Stromal cell of bone marrow (primary cell): ENCODE measurements around the gene EXOC6.
"Not testable (repeated sequence)": the region's sequence is repeated elsewhere in the genome, so short reads cannot be mapped to it uniquely, and the experiment has no call there.

ENCODE experiments used
- DNase-seq: peaks from one replicate; pipeline ENCODE4 v3.0.0-alpha.2; 2012; ENCODE audit warnings: low read depth

Gene EXOC6

DNA sequence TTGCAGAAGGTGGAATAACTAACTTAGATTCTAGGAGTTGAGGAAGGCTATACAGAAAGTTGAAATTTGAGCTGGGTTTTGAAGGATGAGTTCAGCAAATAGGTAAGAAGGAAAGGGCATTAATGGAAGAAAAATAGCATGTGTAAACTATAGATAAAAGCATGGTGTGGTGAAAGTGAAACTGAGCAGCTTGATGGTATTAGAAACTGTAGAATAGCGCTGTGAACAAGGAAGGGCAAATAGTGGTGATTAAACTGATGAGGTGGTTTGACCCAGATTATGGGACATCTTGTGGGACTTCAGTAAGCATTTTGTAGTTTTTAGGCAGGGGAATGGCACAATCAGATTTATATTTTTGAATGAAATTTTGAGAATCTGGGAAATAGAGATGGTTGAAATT, 90.5 kb downstream of the EXOC6 start:
- DNase-seq, result no peak

DNA sequence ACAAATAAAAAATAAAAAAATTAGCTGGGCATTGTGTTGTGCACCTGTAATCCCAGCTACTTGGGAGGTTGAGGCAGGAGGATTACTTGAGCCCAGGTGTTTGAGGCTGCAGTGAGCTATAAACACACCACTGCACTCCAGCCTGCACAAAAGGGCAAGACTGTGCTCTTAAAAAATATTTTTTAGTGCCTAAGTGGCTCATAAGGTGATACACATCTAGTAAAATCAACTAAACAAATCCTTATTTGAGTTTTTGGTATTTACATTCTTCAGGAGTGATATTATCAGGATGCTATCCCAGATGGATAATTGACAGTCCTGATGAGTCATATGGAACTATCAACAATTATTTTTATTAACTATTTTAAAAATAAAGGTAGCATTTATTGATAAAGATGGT, 93.9 kb downstream of the EXOC6 start:
- DNase-seq, result no peak

DNA sequence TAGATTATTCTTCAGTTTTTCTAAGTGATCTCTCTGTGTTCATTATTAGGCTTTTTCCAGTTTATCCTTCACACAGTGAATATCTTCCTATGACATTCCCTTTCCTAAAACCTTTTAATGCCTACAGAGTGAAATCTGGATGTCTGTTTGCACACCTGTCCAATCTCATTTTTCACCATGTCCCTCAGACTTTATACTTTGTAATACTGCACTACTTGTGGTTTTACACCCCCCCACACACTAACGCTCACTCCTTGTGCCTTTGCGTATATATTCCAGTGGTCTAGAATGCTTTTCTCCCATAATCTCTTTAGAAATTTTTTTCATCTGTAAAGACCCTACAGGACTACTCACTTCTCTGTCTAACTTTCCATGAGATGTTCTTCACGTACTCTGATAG, 98.2 kb downstream of the EXOC6 start:
- no peak for DNase-seq

DNA sequence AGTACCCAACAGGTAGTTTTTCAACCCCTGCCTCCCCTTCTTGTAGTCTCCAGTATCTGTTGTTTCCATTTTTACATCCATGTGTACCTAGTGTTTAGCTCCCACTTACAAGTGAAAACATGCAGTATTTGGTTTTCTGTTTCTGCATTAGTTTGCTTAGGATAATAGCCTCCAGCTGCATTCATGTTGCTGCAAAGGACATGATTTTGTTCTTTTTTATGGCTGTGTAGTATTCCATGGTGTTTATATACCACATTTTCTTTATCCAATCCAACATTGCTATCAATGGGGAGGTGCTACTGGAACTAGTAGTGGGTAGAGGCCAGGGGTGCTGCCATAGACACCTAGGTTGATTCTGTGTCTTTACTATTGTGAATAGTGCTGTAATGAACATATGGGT, 104.3 kb downstream of the EXOC6 start:
- not testable (repeated sequence) for DNase-seq

DNA sequence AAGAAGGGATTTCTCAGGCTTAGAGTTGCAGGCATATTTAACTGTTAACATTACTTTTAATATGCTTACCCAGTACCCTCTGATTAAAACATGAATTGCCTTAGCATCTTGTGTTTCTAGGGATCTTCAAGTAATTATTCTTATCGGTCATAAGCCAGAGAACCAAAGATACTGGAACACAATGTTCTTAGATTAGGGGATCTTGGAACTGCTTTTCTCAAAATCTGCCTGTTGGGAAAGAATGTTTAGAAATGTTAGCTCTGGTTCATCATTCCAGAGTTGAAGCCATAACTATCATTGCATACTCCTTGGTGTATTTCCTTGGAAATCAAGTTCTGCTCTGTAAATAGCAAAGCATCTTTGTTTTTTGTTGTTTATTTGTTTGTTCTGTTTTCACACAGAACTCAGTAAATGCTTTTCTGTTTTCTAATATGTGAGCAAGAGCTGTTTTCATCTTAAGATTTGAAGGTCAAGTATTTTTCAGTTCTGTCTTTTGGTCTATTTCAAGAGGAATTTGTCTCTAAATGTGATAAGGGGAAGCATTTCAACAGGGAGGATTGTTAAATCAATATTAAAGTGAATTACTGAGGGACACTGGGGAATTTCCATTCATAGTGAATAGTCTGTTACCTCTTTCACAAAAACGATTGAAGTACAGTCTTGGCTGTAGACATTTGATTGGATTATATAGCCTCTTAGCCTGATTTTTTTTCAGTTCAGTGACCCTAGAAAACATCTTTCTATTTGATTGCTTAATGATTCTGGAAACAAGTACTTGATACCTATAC, 109.1 kb downstream of the EXOC6 start:
- no peak for DNase-seq

DNA sequence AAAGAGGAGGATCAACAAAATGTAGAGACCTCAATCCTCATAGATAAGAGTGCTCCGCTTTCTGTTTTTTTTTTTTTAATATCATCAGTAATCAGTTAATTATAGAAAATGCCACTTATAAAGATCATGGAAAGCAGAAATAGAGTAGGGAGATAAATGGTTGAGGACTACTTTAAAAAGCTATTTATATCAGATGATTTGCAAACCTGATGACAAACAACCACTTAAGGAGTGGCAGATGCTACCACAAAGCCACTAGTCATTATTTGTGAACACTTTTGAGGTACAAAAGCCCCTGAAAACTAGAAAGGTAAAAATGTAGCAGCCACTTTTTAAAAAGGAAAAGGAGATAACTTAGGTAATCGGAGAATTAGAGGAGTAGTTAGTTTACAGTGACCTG, 113.3 kb downstream of the EXOC6 start:
- DNase-seq, result no peak

DNA sequence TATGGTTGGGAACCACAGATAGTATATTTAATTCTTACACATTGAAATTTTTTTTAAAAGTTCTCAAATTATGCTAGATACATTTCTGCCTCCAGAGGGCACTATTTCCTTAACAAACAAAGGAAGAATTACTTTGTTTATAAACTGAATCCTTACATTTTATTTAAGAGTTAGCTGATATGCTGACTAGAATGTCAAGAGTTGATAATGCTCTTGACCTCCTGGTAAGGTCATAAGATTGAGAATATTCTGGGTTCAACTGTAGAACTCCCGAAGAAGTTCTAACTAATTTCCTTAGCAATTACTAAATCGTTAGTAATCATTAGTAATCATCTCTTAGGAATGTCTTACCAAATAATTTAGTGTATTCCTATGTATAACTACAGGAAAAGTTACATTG, 117.0 kb downstream of the EXOC6 start:
- DNase-seq, result peak; percentile 18

DNA sequence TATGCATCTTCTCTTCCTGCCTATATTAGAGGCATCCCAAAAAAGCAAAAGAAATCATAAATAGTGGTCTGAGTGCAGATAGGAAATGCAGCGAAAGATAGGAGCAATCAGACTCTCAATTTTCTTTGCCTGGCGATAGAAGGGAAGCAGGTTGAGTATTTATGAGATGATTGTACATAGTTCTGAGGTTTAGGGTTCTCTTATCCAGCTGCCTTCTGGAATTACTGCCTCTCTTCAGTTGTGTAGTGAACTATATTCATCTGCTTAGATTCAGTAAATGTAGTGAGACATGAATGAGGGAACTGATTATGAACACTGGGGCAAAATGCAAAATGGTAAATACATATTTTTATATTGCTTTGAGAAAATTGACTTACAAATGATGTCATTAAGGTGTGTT, 119.3 kb downstream of the EXOC6 start:
- DNase-seq, result no peak

DNA sequence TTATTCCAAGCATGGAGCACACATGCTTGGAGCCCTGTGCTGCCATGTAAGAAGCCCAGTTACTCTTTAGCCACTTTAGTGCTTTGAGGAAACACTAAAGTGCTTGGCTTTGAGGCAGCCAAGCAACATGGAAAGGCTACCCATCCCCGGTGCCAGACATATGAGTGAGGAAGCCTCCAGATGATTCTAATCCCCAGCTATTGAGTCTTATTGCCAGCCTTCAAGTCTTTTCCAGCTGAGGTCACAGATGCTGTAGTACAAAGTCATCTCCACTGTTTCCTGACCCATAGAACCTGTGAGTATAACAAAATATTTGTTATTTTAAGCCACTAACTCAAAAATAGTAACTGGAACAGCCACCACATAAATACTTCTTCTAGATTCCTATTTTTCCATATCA, 120.8 kb downstream of the EXOC6 start:
- DNase-seq, result peak; percentile 21

DNA sequence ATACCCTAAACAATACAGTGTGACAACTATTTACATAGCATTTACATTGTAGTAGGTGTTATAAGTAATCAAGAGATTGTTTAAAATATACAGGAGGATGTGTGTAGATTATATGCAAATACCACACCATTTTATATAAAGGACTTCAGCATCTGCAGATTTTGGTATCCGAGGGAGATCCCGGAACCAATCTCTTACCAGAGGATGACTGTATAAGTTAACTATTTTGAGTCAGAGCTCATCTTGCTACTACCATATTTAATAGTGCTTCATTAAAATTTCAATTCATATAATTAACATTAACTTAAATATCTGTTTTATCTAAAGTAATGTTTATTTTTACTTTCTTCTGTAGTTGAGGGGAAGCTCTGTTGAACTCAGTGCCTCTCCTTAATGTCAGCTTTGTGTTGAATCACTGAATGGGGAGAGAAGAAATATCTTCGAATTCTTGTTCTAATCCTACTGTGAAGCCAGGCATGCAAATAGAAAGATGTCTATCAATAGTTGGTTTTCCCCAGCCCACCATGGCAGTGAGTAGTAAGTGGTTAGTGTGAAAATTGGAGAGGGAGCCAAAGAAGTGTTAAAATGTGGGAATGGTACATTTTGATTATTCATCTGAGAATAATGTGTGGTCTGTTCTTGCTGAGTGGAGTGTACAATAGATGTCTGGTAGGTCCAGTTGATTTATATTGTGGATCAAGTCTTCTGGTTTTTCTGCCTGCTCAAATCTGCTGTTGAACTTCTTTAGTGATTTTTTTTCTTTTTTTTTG, 122.2 kb downstream of the EXOC6 start:
- no peak for DNase-seq

DNA sequence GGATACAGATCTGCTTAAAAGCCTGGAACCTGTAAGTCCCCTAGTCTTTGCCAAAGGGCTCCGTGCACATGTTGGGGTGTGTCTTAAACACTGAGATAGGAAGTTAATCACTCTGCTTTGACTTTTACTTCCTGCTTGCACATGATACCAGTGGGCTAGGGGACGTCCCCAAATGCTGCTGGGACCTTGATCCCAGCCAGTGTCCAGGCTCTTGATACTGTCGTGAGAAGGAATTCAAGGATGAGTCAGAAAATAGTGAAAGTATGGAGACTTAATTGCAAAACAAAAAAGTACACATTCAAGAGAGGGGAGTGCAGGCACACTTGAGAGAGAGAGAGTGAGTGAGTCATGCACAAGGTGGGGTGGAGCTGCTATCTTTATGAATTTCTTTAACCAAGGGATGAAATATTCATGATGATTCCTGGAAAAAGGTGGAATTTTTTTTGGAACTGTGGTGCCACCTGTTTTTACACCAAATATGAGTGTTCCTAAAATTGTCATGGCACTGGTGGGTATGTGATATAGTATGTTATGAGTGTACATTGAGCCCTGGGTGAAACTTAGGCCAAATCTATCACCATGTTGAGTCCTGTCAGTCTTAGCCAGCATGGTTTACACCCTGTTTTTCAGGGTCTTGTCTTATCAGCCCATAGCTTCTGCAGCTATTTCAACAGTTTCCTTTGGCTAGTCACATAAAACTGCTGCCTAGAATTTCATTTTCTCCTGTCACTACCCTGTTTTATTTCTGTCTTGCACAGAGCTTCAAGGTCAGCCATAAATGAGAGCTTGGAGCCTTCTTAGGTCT, 123.9 kb downstream of the EXOC6 start:
- peak; percentile 31 for DNase-seq

DNA sequence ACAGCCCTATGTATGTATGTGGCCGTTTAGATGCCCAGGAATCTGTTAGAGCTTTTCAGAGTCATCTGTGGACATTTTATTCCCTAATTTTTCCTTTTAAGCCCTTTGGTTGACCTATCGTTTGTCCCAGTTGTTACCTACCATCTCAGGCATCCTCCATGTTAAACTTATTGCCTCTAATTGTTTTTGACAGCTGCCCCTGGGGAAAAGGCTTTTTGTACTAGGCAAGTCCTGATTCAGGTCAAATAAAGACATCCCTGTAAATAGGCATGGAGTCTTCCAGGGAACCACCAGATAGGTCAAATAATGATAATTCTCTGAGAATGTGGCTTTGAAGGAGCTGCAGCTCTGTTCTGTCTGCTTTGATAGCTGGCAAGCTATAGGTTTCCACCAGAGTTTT, 124.6 kb downstream of the EXOC6 start:
- no peak for DNase-seq

DNA sequence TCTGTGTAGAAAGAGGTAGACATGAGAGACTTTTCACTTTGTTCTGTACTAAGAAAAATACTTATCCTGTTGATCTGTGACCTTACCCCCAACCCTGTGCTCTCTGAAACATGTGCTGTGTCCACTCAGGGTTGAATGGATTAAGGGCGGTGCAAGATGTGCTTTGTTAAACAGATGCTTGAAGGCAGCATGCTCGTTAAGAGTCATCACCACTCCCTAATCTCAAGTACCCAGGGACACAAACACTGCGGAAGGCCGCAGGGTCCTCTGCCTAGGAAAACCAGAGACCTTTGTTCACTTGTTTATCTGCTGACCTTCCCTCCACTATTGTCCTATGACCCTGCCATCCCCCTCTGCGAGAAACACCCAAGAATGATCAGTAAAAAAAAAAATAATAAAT, 128.0 kb downstream of the EXOC6 start:
- not testable (repeated sequence) for DNase-seq

DNA sequence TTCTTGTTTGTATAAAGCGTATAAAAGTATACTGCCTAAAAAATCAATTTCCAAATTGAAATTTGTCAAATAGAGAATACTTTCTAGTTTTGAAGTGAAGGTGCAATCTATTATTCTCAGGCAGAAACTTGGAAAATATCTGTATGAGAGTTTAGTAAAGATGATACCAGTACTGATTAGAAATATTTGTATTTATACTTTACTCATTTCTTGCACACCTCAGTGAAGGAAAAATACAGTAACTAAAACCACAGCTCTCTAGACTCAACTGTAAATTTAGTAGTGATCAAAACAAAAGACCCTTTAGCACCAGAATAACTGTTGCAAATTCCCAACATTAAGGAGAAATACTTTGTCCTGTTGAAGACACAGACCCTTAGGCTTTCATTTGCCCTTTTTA, 140.9 kb downstream of the EXOC6 start:
- DNase-seq, result no peak

DNA sequence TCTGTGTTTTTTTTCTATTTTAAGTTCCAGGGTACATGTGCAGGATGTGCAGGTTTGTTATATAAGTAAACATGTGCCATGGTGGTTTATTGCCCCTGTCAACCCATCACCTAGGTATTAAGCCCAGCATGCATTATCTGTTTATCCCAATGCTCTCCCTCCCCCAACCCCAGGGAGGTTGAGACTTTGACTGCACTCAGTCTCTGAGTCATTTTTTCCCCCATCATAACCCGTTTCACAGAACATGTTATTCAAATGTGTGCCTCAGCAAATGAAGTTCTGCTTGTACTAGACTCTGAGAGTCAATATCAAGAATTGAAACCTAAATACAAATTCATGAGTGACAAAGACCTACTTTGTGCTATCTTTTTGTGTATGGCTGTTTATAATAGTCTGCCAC, 142.3 kb downstream of the EXOC6 start:
- peak; percentile 36 for DNase-seq

DNA sequence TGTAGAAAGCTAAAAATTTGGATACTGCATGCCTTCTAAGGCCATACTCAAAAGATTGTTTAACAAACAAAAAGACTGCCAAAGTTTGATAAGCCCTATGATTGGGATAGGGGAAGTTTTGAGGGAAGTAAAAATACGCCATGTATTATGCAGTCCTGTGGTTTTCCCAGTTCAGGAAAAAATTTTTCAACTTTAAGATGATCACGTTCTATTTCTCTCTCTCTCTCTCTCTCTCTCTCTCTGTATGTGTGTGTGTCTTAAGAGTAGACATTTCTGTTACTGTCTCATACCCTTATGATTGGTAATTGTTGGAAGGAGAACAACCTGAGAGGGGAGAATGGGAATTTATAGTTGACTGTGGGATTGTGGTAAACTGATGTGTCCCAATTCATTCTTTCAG, 143.2 kb downstream of the EXOC6 start:
- DNase-seq, result no peak

DNA sequence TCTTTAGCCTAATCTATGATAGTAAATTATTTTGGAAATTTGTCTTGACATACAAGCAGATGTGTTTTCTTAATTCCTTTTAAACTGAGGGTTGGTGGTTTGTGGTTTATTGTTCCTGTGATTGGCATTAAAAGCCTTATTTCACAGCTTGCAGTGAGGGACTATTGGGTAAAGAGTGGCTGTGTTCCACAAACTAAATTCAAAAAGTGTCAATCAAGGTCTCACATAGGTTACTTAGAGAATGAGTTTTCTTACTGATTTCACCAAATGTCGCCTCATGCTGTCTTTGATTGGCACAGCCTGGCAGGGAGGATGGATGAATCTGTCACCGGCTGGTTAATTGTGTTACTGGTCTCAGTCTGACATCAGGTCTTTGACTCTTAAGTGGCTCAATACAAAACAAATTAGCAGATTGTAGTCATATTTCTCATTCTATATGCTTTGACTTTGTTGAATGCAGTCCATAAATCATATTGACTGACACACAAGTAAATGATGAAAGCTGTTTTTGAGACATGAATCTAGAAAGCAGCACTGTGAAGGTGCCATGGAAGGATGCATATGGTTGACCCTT, 145.5 kb downstream of the EXOC6 start:
- DNase-seq, result no peak

DNA sequence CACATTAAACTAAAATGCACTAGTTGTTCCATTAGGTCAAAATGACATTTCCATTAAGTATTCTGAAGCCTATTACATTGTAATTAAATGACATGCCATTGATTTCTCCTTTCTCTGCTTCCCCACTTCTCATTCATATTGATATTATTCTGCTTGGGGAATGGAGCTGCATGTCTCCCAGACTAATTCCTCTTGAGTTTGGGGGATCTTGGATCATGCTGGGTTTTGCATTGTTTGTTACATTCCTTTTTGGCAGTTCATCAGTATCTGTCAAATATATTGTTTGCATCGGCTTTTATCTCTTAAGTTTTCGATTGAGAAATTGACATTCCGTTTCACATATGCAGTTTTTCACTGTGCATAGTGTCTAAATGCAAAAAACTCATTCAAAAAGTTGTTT, 147.2 kb downstream of the EXOC6 start:
- DNase-seq, result no peak

DNA sequence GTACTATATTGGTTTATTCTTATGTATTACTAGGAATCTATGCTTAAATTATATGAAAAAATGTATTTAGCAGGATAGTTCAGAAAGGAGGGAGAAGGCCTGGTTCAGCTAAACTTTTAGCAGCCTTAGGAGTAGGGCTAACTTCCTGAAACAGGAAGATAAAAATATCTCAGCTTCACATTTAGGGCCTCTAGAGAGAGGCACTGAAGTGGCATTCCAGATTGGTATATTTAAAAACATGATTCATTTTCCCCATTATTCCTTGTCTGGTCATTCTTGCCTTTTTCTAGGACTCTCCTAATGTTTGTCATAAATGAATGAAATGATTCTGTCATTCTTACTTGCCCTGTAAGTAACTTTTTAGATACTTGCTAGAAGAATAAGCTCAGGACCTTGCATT, 149.3 kb downstream of the EXOC6 start:
- peak; percentile 21 for DNase-seq

DNA sequence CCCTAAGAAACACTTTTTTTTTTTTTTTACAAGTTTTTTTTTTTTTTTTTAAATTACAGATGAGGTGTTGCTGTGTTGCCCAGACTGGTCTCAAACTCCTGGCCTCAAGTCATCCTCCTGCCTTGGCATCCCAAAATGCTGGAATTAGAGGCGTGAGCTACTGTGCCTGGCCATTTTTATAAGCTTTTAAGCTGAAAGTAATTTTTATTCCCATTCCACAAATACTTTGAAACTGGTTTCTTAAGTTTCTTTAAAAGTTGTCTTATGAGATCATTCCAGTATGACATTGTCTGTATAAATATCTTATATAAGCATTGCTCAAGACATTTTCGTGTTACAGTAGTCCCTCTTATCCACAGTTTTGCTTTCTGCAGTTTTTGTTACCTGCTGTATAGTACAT, 150.9 kb downstream of the EXOC6 start:
- DNase-seq, result no peak

DNA sequence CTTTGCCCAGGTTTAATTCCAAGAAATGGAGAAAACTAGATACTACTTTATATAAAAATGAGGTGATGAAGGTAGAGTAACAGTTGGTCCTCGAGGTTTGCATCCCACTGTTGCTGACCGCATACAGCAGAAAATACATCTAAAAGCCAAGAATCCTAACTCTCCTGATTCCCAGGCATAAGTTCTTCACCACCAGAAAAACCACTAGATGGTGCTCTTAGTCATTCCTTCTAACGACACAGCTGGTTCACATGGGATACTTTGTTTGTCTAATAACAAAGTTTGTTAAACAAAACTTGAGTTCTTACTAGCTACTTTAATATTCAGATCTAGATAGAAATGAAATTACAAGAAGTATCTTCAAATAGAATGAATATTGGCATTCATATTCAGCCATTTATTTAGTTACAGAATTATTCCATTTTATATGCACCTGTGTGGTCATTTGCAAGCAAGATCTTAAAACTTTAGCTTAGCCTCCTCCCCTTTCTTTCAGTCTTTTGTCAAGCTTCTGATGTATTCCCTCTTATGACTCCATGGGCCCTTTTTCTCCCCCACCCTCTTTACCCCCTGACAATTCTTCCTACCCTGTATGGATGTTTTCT, 158.2 kb downstream of the EXOC6 start:
- peak; percentile 46 for DNase-seq

DNA sequence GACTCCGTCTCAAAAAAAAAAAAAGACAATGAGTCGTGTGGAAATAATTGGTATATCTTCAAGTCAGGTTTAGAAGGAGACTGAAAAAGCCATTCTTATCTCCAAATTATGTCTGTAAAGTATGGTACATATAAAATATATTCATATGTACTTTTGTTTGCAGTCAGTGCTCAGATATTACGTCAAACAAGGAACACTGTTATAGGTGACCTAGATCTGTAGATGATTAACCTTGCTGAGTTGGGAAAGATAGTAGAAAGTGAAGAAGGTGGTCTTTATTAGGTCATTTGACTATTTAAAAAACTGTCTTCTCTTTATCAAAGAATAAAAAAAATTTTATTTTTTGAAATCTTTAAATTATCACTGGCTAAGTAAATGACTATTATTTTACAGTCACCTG, 167.4 kb downstream of the EXOC6 start:
- no peak for DNase-seq
